A549 (cell line): Measurements from ENCODE around the gene C11orf71.

Source experiments
- BHLHE40 ChIP-seq: IDR thresholded peaks from 2 replicates; pipeline ENCODE4 v1.6.1; 2012; ENCODE audit warnings: low read depth, low read length, inconsistent platforms
- POLR2A ChIP-seq: IDR thresholded peaks from 2 replicates; pipeline ENCODE4 v1.6.1; 2012; ENCODE audit warnings: mild to moderate bottlenecking, low read length
- TF ChIP-seq, protein P1 (sequence below): IDR thresholded peaks from 2 replicates; pipeline ENCODE4 v1.6.1; 2012
- TF ChIP-seq, protein P2 (sequence below): fragments of 250-450 bp; sonication (Bioruptor Pico); IDR thresholded peaks from 2 replicates; pipeline ENCODE4 v1.5.0; 2021; ENCODE audit warnings: mild to moderate bottlenecking, moderate library complexity, borderline replicate concordance

DNA sequence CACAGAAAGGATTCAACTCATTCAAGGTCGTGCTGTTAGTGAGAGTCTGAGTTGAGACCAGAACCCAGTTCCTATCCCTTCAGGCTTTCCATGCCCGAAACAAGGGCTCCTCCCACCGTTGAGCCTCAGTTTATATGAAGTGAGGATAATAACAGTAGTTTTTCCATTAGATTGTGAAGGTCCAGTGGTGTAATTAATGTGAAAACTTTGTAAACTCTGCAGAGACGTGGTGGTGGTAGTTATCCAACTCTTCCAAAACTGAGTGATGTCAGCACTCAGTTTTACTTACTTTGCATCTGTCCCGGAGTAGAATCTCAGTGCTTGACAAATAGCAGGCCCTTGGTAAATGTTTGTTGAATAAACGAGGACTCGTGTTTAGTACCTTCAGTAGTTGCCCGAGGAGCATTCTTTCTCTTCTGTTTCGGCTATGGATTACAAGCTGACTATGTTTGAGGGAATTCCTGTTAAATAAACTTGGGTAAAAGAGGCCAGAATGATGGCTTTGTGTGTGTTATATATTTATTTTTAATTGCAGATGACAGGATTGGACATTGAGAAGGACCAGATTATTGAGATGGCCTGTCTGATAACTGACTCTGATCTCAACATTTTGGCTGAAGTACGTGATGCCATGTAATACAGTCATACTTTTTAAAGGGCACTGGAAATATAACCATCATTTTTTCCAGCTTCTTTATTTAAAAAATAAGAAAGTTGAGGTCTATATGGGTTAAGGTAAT is 40.0 kb upstream of the C11orf71 start:
- no peak for TF ChIP-seq POLR2A
- TF ChIP-seq, protein P1, sequence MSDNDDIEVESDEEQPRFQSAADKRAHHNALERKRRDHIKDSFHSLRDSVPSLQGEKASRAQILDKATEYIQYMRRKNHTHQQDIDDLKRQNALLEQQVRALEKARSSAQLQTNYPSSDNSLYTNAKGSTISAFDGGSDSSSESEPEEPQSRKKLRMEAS, result no peak
- TF ChIP-seq BHLHE40, result no peak
- TF ChIP-seq, protein P2, sequence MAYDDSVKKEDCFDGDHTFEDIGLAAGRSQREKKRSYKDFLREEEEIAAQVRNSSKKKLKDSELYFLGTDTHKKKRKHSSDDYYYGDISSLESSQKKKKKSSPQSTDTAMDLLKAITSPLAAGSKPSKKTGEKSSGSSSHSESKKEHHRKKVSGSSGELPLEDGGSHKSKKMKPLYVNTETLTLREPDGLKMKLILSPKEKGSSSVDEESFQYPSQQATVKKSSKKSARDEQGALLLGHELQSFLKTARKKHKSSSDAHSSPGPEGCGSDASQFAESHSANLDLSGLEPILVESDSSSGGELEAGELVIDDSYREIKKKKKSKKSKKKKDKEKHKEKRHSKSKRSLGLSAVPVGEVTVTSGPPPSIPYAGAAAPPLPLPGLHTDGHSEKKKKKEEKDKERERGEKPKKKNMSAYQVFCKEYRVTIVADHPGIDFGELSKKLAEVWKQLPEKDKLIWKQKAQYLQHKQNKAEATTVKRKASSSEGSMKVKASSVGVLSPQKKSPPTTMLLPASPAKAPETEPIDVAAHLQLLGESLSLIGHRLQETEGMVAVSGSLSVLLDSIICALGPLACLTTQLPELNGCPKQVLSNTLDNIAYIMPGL (CRISPR knock-in tag), result no peak
